ENCODE data around the gene RFTN1.
A peak's percentile ranks its signal among the peaks of the same experiment; 100 is the strongest.

Gene RFTN1

GRCh38 chr3:16468002-16468335, 45.5 kb downstream of the RFTN1 start:
- Mint-ChIP-seq H3K4me1 (ENCODE audit: low read depth) (peaks cover 60% of the 10 kb centered on the region), H3K27me3 (no peaks in the 10 kb centered on the region), H3K9me3 (no peaks in the 10 kb centered on the region), H3K27ac (peak overlapping the region; percentile 33), H3K36me3 (ENCODE audit: low read depth) (peaks cover 76% of the 10 kb centered on the region), H3K4me3 (no peak overlapping the region)
- intact Hi-C loops (cut with micrococcal nuclease), result no loop called here

GRCh38 chr3:16467393-16467792, 46.1 kb downstream of the RFTN1 start:
- peaks cover 63% of the 10 kb centered on the region for H3K4me1 Mint-ChIP-seq (ENCODE audit: low read depth)

GRCh38 chr3:16466822-16467221, 46.7 kb downstream of the RFTN1 start:
- intact Hi-C loops (cut with micrococcal nuclease), result no loop called here
- Mint-ChIP-seq H3K4me1 (ENCODE audit: low read depth) (peaks cover 57% of the 10 kb centered on the region), H3K9me3 (no peaks in the 10 kb centered on the region), H3K27me3 (no peaks in the 10 kb centered on the region), H3K36me3 (ENCODE audit: low read depth) (peaks cover 65% of the 10 kb centered on the region), H3K4me3 (no peak overlapping the region), H3K27ac (peak overlapping the region; percentile 33)

More at GRCh38 chr3:16467393-16467792, 46.1 kb downstream of the RFTN1 start:
- intact Hi-C loops (cut with micrococcal nuclease), result no loop called here
- Mint-ChIP-seq H3K9me3 (no peaks in the 10 kb centered on the region), H3K4me3 (no peak overlapping the region), H3K27me3 (no peaks in the 10 kb centered on the region), H3K36me3 (ENCODE audit: low read depth) (peaks cover 71% of the 10 kb centered on the region), H3K27ac (peak overlapping the region; percentile 33)

- no peak overlapping the region for H3K27ac Mint-ChIP-seq
- no peaks in the 10 kb centered on the region for H3K27me3 Mint-ChIP-seq
- H3K4me3 Mint-ChIP-seq, result no peak overlapping the region
- H3K4me1 Mint-ChIP-seq (ENCODE audit: low read depth), result peaks cover 47% of the 10 kb centered on the region
- peaks cover 45% of the 10 kb centered on the region for H3K36me3 Mint-ChIP-seq (ENCODE audit: low read depth)
- H3K9me3 Mint-ChIP-seq, result no peaks in the 10 kb centered on the region
- intact Hi-C loops (cut with micrococcal nuclease), result no loop called here
Observed at GRCh38 chr3:16464511-16465148, 48.9 kb downstream of the RFTN1 start.

GRCh38 chr3:16463914-16464313, 49.6 kb downstream of the RFTN1 start:
- H3K4me3 Mint-ChIP-seq, result no peak overlapping the region

GRCh38 chr3:16463119-16463518, 50.4 kb downstream of the RFTN1 start:
- no peaks in the 10 kb centered on the region for H3K9me3 Mint-ChIP-seq
- no peak overlapping the region for H3K27ac Mint-ChIP-seq
- intact Hi-C loops (cut with micrococcal nuclease), result no loop called here
- H3K36me3 Mint-ChIP-seq (ENCODE audit: low read depth), result peaks cover 40% of the 10 kb centered on the region
- H3K4me1 Mint-ChIP-seq (ENCODE audit: low read depth), result peaks cover 34% of the 10 kb centered on the region
- H3K27me3 Mint-ChIP-seq, result no peaks in the 10 kb centered on the region
- H3K4me3 Mint-ChIP-seq, result no peak overlapping the region

More at GRCh38 chr3:16463914-16464313, 49.6 kb downstream of the RFTN1 start:
- no peaks in the 10 kb centered on the region for H3K27me3 Mint-ChIP-seq
- intact Hi-C loops (cut with micrococcal nuclease), result no loop called here
- H3K36me3 Mint-ChIP-seq (ENCODE audit: low read depth), result peaks cover 39% of the 10 kb centered on the region
- peaks cover 40% of the 10 kb centered on the region for H3K4me1 Mint-ChIP-seq (ENCODE audit: low read depth)
- H3K27ac Mint-ChIP-seq, result no peak overlapping the region
- no peaks in the 10 kb centered on the region for H3K9me3 Mint-ChIP-seq

- Mint-ChIP-seq H3K4me3 (no peak overlapping the region), H3K27ac (no peak overlapping the region), H3K27me3 (no peaks in the 10 kb centered on the region), H3K36me3 (ENCODE audit: low read depth) (peaks cover 43% of the 10 kb centered on the region), H3K9me3 (no peaks in the 10 kb centered on the region), H3K4me1 (ENCODE audit: low read depth) (peaks cover 30% of the 10 kb centered on the region)
- intact Hi-C loops (cut with micrococcal nuclease), result no loop called here
Observed at GRCh38 chr3:16462679-16463078, 50.8 kb downstream of the RFTN1 start.

GRCh38 chr3:16461463-16462245, 51.8 kb downstream of the RFTN1 start:
- Mint-ChIP-seq H3K4me3 (no peak overlapping the region), H3K9me3 (no peaks in the 10 kb centered on the region), H3K27ac (no peak overlapping the region), H3K4me1 (ENCODE audit: low read depth) (peaks cover 19% of the 10 kb centered on the region), H3K27me3 (no peaks in the 10 kb centered on the region), H3K36me3 (ENCODE audit: low read depth) (peaks cover 33% of the 10 kb centered on the region)
- intact Hi-C loops (cut with micrococcal nuclease), result no loop called here

- Mint-ChIP-seq H3K27ac (no peak overlapping the region), H3K27me3 (no peaks in the 10 kb centered on the region), H3K4me1 (ENCODE audit: low read depth) (peaks cover 17% of the 10 kb centered on the region), H3K9me3 (no peaks in the 10 kb centered on the region), H3K36me3 (ENCODE audit: low read depth) (peaks cover 25% of the 10 kb centered on the region), H3K4me3 (no peak overlapping the region)
- intact Hi-C loops (cut with micrococcal nuclease), result no loop called here
Observed at GRCh38 chr3:16460886-16461285, 52.6 kb downstream of the RFTN1 start.

GRCh38 chr3:16460273-16460672, 53.2 kb downstream of the RFTN1 start:
- intact Hi-C loops (cut with micrococcal nuclease), result no loop called here
- Mint-ChIP-seq H3K27ac (no peak overlapping the region), H3K9me3 (no peaks in the 10 kb centered on the region), H3K4me3 (no peak overlapping the region), H3K36me3 (ENCODE audit: low read depth) (peaks cover 23% of the 10 kb centered on the region), H3K27me3 (no peaks in the 10 kb centered on the region), H3K4me1 (ENCODE audit: low read depth) (peaks cover 17% of the 10 kb centered on the region)

GRCh38 chr3:16456784-16457415, 56.6 kb downstream of the RFTN1 start:
- no peaks in the 10 kb centered on the region for H3K27me3 Mint-ChIP-seq
- H3K4me3 Mint-ChIP-seq, result no peak overlapping the region
- intact Hi-C loops (cut with micrococcal nuclease), result no loop called here
- H3K9me3 Mint-ChIP-seq, result no peaks in the 10 kb centered on the region
- H3K4me1 Mint-ChIP-seq (ENCODE audit: low read depth), result peaks cover 6% of the 10 kb centered on the region
- H3K27ac Mint-ChIP-seq, result no peak overlapping the region
- H3K36me3 Mint-ChIP-seq (ENCODE audit: low read depth), result peaks cover 26% of the 10 kb centered on the region

- Mint-ChIP-seq H3K36me3 (ENCODE audit: low read depth) (peaks cover 36% of the 10 kb centered on the region), H3K9me3 (no peaks in the 10 kb centered on the region), H3K27me3 (no peaks in the 10 kb centered on the region), H3K4me1 (ENCODE audit: low read depth) (peaks cover 8% of the 10 kb centered on the region), H3K27ac (no peak overlapping the region), H3K4me3 (no peak overlapping the region)
- intact Hi-C loops (cut with micrococcal nuclease), result no loop called here
Observed at GRCh38 chr3:16455966-16456365, 57.5 kb downstream of the RFTN1 start.

GRCh38 chr3:16455001-16455400, 58.5 kb downstream of the RFTN1 start:
- no peaks in the 10 kb centered on the region for H3K9me3 Mint-ChIP-seq
- H3K27ac Mint-ChIP-seq, result no peak overlapping the region
- peaks cover 39% of the 10 kb centered on the region for H3K36me3 Mint-ChIP-seq (ENCODE audit: low read depth)
- peaks cover 17% of the 10 kb centered on the region for H3K4me1 Mint-ChIP-seq (ENCODE audit: low read depth)
- no peaks in the 10 kb centered on the region for H3K27me3 Mint-ChIP-seq
- intact Hi-C loops (cut with micrococcal nuclease), result no loop called here
- H3K4me3 Mint-ChIP-seq, result no peak overlapping the region

GRCh38 chr3:16452261-16452660, 61.2 kb downstream of the RFTN1 start:
- H3K27ac Mint-ChIP-seq, result no peak overlapping the region
- no peaks in the 10 kb centered on the region for H3K27me3 Mint-ChIP-seq
- intact Hi-C loops (cut with micrococcal nuclease), result no loop called here
- H3K4me3 Mint-ChIP-seq, result no peak overlapping the region
- H3K4me1 Mint-ChIP-seq (ENCODE audit: low read depth), result peaks cover 23% of the 10 kb centered on the region
- H3K9me3 Mint-ChIP-seq, result no peaks in the 10 kb centered on the region
- peaks cover 33% of the 10 kb centered on the region for H3K36me3 Mint-ChIP-seq (ENCODE audit: low read depth)

All from dendritic cell treated with granulocyte-macrophage colony-stimulating factor and Interleukin-4, amounts not matched to agents 40 ng/mL and 50 ng/mL, for 4 days (primary cell).